ENCODE data around the gene TRIM65.

The TRIM65 gene

DNA sequence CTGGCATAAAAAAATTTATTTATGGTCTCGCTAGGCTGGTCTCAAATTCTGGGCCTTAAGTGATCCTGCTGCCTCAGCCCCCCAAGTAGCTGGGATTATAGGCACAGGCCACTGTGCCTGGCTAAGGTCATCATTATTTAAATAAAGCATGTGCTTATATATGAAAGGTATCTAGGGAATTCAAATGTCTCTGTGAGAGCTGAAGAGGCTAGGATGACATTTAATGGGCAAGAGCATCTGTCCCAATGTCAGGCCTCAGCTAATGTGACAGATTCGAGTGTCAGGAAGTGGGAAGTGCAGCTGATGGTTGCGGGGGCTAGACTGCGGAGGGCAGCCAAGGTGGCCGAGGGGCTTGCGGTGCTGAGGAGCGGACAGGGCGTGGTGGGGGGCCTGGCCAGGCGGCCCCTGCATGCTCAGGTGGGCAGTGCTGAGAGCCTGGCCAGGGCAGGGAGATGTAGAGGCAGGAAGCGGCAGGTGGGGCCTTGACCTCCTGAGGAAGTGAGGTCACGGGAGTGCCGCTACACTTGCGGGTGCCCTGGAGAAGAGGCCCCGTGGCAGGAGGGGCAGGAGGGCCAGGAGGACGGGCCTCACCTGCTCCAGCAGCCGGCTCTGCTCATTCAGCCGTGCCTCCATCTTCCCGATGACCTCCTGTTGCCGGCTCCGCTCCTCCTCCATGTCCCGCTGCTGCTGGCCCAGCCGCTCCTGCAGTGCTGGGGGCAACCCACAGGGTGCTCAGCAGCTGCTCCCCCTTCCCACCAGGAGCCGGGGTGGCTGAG is 20.6 kb upstream of the TRIM65 start:
- DNase-seq (ENCODE audit: low read depth, low spot score), result no peak

DNA sequence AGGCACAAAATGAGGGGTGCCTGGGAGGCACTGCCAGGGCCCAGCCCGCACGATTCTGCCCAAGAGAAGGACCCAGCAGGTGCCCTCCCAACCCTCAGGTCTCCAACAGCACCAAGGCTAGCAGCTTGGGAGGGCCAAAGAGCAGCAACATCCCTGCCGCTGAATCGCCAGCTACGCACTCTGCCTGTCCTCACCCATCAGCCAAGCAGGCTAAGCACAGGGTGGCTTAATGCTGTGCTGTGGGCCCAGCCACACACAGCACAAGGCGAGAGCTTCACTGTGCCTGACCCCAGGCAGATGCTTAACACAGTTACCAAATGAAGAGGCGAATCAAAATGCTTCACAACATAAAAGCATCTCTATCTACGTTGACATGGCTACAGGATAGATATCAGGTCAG is 18.5 kb upstream of the TRIM65 start:
- no peak for DNase-seq (ENCODE audit: low read depth, low spot score)

GRCh38 chr17:75914643-75915267 is 18.0 kb upstream of the TRIM65 start:
- DNase-seq (ENCODE audit: low read depth, low spot score), result no peak

DNA sequence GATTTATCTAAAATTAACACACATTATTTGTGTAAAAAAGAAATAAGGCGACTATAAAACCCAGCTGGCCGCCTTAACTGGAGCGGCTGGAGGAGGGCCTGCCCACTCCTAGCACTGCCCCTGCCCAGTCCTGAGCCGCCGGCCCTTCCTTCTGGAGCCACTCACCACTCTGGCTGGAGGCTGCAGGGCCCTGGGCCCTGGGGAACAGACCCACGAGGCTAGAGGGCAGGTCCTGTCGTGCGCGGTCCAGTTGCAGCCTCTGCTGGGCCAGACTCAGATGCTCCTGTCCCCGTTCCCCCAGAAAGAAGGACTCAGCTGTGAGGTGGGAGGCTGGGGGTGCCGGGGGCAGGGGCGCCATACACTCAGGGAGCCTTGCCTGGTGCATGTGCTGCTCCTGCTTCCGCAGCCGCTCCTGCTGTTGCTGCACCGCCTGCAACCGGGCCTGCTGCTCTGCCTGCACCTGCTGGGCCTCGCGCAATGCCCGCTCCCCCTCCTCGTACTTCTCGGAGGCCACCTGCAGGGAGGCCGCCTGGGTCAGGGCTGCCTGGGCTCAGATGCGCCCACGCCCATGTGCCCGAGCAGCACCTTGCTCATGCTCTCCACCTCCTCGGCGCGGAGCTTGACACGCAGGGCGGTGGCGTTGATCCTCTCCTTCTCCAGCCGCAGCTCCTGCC is 16.9 kb upstream of the TRIM65 start:
- no peak for DNase-seq (ENCODE audit: low read depth, low spot score)

DNA sequence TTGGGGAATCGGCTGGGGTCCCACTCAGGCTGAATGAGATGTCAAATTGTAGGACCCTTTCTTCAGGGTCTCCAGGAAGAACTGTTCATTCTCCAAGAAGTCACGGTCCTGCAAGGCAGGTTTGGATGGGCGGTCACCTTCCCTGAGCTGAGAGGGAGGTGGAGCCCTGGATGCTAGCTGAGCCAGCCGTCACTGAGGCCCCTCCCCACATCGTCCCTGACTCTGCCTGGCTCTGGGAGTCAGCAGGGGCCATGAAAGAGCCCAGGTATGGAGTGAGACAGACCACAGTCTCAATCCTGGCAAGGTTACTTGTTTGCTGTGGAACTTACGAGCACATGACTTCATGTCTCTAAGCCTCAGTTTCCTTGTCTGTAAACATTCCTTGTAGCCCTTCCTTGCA is 13.9 kb upstream of the TRIM65 start:
- no peak for DNase-seq (ENCODE audit: low read depth, low spot score)

GRCh38 chr17:75909812-75910274 is 13.1 kb upstream of the TRIM65 start:
- no peak for DNase-seq (ENCODE audit: low read depth, low spot score)

DNA sequence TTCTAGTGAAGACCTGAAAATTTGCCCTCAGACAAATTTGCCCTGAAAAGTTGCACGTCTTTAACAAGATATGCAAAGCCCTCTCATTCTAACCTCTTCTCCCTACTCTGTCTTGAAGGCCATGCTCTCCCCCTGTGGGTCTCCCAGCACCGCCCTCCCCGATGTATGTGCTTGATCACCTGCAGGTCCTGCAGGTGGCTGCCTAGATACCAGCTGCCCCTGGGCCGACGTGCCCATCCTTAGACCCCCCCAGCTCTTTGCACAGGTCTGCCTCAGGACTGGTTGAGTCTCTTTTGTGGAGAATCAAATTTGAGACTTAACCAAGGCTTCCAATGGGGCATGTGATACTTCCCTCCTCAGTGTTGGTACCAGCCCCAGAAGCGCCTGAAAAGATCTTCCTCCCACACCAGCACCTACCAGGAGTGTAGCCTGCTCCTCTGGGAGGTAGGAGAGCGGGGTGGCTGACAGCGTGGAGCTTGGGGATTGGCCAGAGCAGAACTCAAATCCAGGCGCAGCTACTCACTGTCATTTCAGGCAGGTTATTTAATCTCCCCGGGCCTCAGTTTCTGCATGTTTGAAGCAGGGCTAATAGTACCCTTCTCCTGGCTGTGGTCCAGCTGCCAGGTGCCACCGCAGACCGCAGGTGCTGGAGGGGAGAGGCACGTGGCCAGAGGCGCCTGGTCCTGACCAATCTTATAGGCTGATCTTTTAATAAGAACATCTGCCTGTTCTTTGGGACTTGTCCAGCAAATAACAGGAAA is 12.5 kb upstream of the TRIM65 start:
- no peak for DNase-seq (ENCODE audit: low read depth, low spot score)

DNA sequence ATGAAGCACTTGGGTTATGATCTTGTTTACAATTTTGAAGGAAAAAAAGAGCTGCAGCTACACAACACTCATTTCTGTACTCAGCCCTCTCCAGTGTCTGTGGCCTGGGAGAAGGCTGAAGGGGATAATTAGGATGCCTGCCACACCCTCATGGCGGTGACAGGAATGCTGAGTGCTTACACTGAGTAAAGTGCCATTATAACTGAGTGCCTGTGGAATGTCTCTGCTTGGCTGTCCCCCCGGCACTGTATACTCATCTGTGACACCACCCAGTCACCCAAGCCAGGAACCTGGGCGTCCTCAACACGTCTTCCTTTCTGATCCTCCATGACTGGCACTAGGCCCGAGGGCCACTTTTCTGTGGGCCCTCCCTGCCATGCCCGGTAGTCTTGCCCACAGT is 11.4 kb upstream of the TRIM65 start:
- DNase-seq (ENCODE audit: low read depth, low spot score), result no peak

- DNase-seq (ENCODE audit: low read depth, low spot score), result no peak
Measured at GRCh38 chr17:75906143-75906884, 9.6 kb upstream of the TRIM65 start.

- peak; percentile 75 for DNase-seq (ENCODE audit: low read depth, low spot score)
Measured at GRCh38 chr17:75904749-75905521, 8.2 kb upstream of the TRIM65 start, which contains the start of gene MRPL38. MRPL38 (minus strand) TSS chr17:75904884; CDS start chr17:75904875, 9 bp downstream.

GRCh38 chr17:75902406-75902805 is 5.7 kb upstream of the TRIM65 start:
- DNase-seq (ENCODE audit: low read depth, low spot score), result no peak

DNA sequence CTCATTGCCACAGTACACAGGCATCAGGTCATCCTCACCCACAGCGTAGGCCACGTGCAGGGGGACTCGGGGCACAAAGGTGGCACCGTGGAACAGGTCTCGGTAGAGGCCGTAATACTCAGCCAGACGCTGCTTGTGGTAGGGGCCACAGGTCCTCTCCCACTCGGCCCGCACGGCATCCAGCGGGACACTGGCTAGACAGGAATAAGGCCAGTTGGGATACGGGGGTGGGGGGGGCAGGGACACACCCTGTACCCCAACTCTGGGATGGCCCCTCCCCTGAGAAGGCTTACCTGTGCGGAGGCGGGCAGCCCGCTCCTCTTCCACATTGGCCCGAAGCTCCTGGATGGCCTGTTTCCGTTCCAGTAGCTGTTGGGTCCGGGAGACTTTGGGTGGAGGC is 5.0 kb upstream of the TRIM65 start:
- no peak for DNase-seq (ENCODE audit: low read depth, low spot score)

DNA sequence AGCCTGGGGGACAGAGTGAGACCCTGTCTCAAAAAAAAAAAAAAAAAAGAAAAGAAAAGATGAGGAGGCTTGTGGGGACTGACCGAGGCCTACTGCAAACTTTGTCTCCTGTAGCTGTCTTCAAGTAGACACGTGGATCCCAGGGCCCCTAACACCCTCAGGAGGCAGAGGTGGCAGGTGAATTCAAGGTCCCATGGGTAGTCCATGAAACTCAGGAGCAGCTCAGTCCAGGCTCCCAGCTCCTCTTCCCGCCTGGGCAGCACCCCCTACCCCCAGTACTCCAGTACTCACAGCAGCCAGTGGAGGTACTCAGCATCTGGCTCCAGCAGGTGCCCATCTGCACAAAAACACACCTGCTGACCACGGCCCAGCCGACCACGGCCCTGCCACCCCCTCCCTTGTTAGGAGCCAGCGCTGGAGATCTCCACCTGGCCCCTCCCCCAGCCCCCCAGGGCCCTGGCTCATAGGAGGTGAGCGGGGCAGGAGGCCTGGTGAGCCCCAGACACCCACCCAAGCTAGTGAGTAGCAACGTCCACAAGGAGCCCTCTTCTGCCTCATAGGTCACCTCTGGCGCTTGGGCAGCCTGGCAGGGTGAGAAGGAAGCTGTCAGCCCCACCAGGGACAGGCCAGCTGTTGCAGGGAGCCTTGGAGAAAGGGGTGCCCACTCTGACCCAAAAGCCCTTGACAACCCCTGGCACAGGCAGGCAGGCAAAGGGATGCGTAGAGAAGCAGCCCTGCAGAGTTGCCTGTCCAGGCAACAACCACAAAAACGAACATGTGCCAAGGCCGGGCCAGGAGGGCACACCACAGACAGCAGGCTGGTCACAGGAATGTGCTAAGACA is 4.2 kb upstream of the TRIM65 start:
- no peak for DNase-seq (ENCODE audit: low read depth, low spot score)

DNA sequence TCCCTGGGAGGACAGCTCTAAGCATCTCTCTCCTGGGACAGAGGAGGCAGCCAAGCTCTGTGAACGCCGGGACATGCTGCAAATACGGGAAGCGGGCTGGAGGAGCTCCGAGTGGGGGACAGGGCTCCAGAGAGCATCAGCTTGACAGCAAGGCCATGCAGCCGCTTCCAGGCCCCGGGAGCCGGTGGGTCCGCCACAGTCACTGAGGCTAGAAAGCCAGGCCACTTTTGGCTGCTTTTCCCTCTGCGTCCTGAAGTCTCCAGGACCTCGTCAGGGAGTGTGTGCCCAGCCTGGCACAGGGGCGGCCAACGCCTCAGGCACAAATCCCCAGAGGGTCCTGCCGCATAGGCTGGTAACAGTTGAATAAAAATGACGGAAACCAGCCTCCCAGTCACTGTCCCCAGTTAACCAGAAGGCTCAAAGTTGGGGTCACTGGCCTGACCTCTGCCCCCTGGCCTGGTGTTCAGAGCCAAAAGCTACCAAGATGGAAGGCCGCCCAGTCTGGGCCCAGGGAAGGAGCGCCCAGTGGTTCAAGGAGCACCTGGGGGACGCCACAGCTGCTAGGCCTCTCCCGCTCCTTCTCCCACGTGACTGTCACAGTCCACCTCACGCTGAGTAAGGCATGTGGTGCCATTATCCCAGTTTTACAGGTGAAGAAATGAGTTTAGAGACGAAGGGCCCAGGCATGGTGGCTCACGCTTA is 3.2 kb upstream of the TRIM65 start:
- no peak for DNase-seq (ENCODE audit: low read depth, low spot score)

DNA sequence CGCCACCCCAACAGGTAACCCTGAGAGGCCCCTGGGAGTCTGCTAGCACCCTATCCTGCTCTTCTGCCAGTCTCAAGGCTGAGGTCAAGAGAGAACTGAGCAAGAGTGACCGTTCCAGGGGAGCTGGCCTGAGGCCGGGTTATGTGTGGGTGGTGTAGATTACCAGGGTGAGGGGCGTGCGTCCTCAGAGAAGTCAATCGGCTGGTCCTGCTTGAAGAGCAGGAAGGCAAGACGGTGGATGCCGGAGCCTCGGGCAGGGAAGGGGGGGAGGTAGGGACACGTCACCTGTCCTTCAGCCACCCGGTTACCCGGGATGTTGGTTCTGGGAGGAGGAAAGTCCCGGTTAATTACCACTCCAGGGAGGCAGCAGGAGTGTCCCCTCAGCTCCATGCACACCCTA is 2.6 kb upstream of the TRIM65 start:
- DNase-seq (ENCODE audit: low read depth, low spot score), result no peak

- no peak for DNase-seq (ENCODE audit: low read depth, low spot score)
Measured at GRCh38 chr17:75898791-75899190, 2.0 kb upstream of the TRIM65 start.

GRCh38 chr17:75898065-75898464 is 1.3 kb upstream of the TRIM65 start:
- no peak for DNase-seq (ENCODE audit: low read depth, low spot score)

DNA sequence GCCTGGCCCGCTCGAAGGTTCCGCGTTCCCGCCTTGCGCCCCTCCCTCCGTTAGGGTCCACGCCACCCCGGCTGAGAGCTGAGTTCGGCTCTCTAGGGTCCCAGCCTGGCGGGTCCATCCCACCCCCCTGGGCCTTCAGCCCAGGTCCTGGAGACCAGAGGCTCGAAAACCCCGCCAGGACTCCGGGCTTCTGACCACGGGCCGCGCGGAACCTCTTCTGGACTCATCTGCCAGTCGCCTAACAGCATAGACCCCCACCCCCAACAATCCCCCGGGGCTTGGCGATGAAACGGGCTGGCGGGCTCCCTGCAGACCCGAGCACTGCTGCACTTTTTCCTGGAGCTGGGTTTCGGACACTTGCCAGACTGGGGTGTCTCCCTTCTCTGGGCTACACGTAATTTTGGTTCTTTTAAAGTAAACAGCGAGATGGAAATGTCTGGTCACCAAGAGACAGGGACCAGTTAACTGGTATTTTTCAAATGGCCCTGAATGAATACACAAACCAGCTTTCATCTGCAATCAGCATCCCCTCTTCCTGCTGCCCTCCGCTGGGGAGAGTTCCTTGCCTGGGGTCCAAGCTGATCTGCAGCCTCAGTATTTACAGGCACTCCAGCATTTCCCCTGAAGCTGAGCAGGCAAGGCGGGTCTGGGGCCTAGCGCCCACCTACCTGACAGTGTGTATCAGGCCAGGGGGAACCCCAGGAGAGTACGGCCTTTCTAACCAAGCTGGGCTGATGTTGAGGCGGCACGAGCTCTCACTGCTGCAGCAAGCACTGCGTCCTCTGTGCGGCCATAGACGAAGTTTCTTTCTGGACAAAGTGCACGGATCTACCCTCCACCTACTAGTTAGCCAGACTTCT is 639 bp upstream of the TRIM65 start:
- DNase-seq (ENCODE audit: low read depth, low spot score), result no peak
